H1 (cell line): ENCODE results near the gene UBE2I. TPM values are rescaled to one million over a fixed set of nuclear protein-coding genes. Genes with fewer than 3 reads are reported as not detected.

Source experiments
- CTCF ChIA-PET: fragments of 300-600 bp; sonication (Branson Sonifier 250); formaldehyde crosslinking; loops from one replicate; lab custom pipeline; 2021; ENCODE audit not compliant: partially characterized antibody; lab: Charles Lee
- POLR2A ChIA-PET: fragments of 300-600 bp; sonication (Branson Sonifier 250); formaldehyde crosslinking; loops from one replicate; lab custom pipeline; 2021; ENCODE audit warnings: inconsistent platforms; ENCODE audit not compliant: partially characterized antibody; lab: Charles Lee
- DNase-seq, 2 experiments: peaks; one replicate each; pipeline versions ENCODE4 v3.0.0 to v3.0.0-alpha.2; 2010 to 2022; ENCODE audit warnings: low spot score in 2 of 2, low read depth in 1 of 2, mixed read lengths in 1 of 2
- FAIRE-seq: peaks from 2 replicates; lab custom pipeline; 2011; peaks lifted over from hg19 to GRCh38; lab: Jason Lieb, UNC
- H2AFZ ChIP-seq: 2 replicates; pipeline ENCODE4 v1.8.1; 2012; ENCODE audit warnings: low read length, inconsistent platforms
- H2AK5ac ChIP-seq: 2 replicates; pipeline ENCODE4 v1.6.1; 2013; ENCODE audit warnings: low read depth, low read length
- H2BK120ac ChIP-seq: replicated peaks from 2 replicates; pipeline ENCODE3; 2013; ENCODE audit warnings: low read depth, low read length, inconsistent platforms
- H2BK12ac ChIP-seq: 2 replicates; pipeline ENCODE4 v1.6.1; 2013; ENCODE audit warnings: low read depth, low read length
- H2BK15ac ChIP-seq: 2 replicates; pipeline ENCODE4 v1.6.1; 2013; ENCODE audit warnings: low read length
- H2BK20ac ChIP-seq: 2 replicates; pipeline ENCODE4 v1.6.1; 2013; ENCODE audit warnings: low read length
- H2BK5ac ChIP-seq: 2 replicates; pipeline ENCODE4 v1.6.1; 2013; ENCODE audit warnings: low read depth, low read length
- H3K14ac ChIP-seq: 2 replicates; pipeline ENCODE4 v1.6.1; 2013; ENCODE audit warnings: inconsistent platforms; ENCODE audit not compliant: insufficient read length
- H3K18ac ChIP-seq: 2 replicates; pipeline ENCODE4 v1.6.1; 2013; ENCODE audit warnings: low read length; ENCODE audit errors: extremely low read depth
- H3K23ac ChIP-seq: 2 replicates; pipeline ENCODE4 v1.6.1; 2013; ENCODE audit warnings: inconsistent platforms; ENCODE audit not compliant: insufficient read length
- H3K23me2 ChIP-seq: 2 replicates; pipeline ENCODE4 v1.6.1; 2013; ENCODE audit warnings: low read depth, low read length
- H3K27ac ChIP-seq: 2 replicates; pipeline ENCODE4 v1.6.1; 2011; ENCODE audit warnings: low read depth, low read length, inconsistent platforms
- H3K27me3 ChIP-seq, 4 experiments: replicated peaks in 1 of 4; 1 replicate in 1 of 4; 2 replicates in 3 of 4; pipeline versions ENCODE4 v1.6.1 to v1.8.1; 2011 to 2013; ENCODE audit warnings: low read length in 3 of 4, mild to moderate bottlenecking in 3 of 4, inconsistent platforms in 2 of 4, mixed read lengths in 2 of 4, moderate library complexity in 1 of 4; ENCODE audit not compliant: control insufficient read depth in 3 of 4, insufficient read depth in 3 of 4; ENCODE audit errors: extremely low read depth in 1 of 4
- H3K36me3 ChIP-seq, 4 experiments: 2 replicates each; pipeline versions ENCODE4 v1.6.1 to v1.8.1; 2011 to 2013; ENCODE audit warnings: mild to moderate bottlenecking in 4 of 4, low read length in 3 of 4, moderate library complexity in 2 of 4, control low read depth in 1 of 4, inconsistent platforms in 1 of 4; ENCODE audit not compliant: insufficient read depth in 4 of 4, control insufficient read depth in 2 of 4
- H3K4ac ChIP-seq: replicated peaks from 2 replicates; pipeline ENCODE3; 2013; ENCODE audit warnings: low read length, low read depth, mixed read lengths, inconsistent platforms; ENCODE audit not compliant: insufficient read length
- H3K4me1 ChIP-seq, 4 experiments: replicated peaks in 1 of 4; 1 replicate in 1 of 4; 2 replicates in 3 of 4; pipeline versions ENCODE4 v1.6.1 to v1.8.1; 2011 to 2013; ENCODE audit warnings: low read length in 3 of 4, inconsistent platforms in 2 of 4, mixed read lengths in 1 of 4; ENCODE audit not compliant: insufficient read depth in 4 of 4, control insufficient read depth in 3 of 4
- H3K4me2 ChIP-seq, 2 experiments: 2 replicates each; pipeline versions ENCODE4 v1.6.1 to v1.8.1; 2011 to 2013; ENCODE audit warnings: low read depth in 2 of 2, low read length in 2 of 2, control low read depth in 1 of 2, inconsistent platforms in 1 of 2, mild to moderate bottlenecking in 1 of 2; ENCODE audit not compliant: insufficient read depth in 1 of 2
- H3K4me3 ChIP-seq, 4 experiments: fragments of 200-600, 300-600 bp in 1 of 4; sonication (generic), shearing (Covaris generic), sonication (Bioruptor Twin) in 1 of 4; 2 replicates each; pipeline versions ENCODE4 v1.5.1 to v1.8.1; 2011 to 2016; ENCODE audit warnings: low read length in 4 of 4, low read depth in 3 of 4, control low read depth in 2 of 4, inconsistent platforms in 2 of 4, mild to moderate bottlenecking in 2 of 4, mixed read lengths in 1 of 4, moderate library complexity in 1 of 4; ENCODE audit not compliant: insufficient read depth in 2 of 4; ENCODE audit errors: extremely low read depth in 1 of 4
- H3K56ac ChIP-seq: replicated peaks from 2 replicates; pipeline ENCODE3; 2013; ENCODE audit warnings: low read depth, mild to moderate bottlenecking, mixed read lengths, low read length, inconsistent platforms; ENCODE audit not compliant: insufficient read length
- H3K79me1 ChIP-seq: 2 replicates; pipeline ENCODE4 v1.6.1; 2013; ENCODE audit warnings: low read depth, low read length, control low read depth
- H3K79me2 ChIP-seq, 2 experiments: 2 replicates each; pipeline versions ENCODE4 v1.6.1 to v1.8.1; 2012 to 2013; ENCODE audit warnings: low read length in 2 of 2, mild to moderate bottlenecking in 2 of 2, inconsistent platforms in 1 of 2; ENCODE audit not compliant: insufficient read depth in 2 of 2, control insufficient read depth in 1 of 2
- H3K9ac ChIP-seq, 4 experiments: replicated peaks in 1 of 4; 1 replicate in 1 of 4; 2 replicates in 3 of 4; pipeline versions ENCODE4 v1.6.1 to v1.8.1; 2011 to 2013; ENCODE audit warnings: low read depth in 3 of 4, low read length in 3 of 4, control low read depth in 2 of 4, mild to moderate bottlenecking in 2 of 4, moderate library complexity in 2 of 4, inconsistent platforms in 1 of 4; ENCODE audit errors: extremely low read depth in 1 of 4
- H3K9me3 ChIP-seq, 2 experiments: 2 replicates each; pipeline versions ENCODE4 v1.6.1 to v1.8.1; 2012 to 2013; ENCODE audit warnings: mild to moderate bottlenecking in 2 of 2, moderate library complexity in 2 of 2, control low read depth in 1 of 2, inconsistent platforms in 1 of 2, low read depth in 1 of 2, low read length in 1 of 2, mixed read lengths in 1 of 2; ENCODE audit not compliant: insufficient read depth in 2 of 2
- H4K20me1 ChIP-seq, 2 experiments: replicated peaks in 1 of 2; 2 replicates each; pipeline versions ENCODE3 to v1.8.1; 2011 to 2013; ENCODE audit warnings: inconsistent platforms in 2 of 2, low read length in 2 of 2, mild to moderate bottlenecking in 1 of 2; ENCODE audit not compliant: insufficient read depth in 2 of 2, control insufficient read depth in 1 of 2
- H4K5ac ChIP-seq: 2 replicates; pipeline ENCODE4 v1.6.1; 2013; ENCODE audit warnings: low read length, low read depth, mixed read lengths, inconsistent platforms; ENCODE audit not compliant: insufficient read length
- H4K8ac ChIP-seq: 2 replicates; pipeline ENCODE4 v1.8.0; 2013; ENCODE audit warnings: mild to moderate bottlenecking, moderate library complexity, low read length, inconsistent platforms; ENCODE audit not compliant: insufficient read depth; ENCODE audit errors: extremely low read depth
- H4K91ac ChIP-seq: replicated peaks from 2 replicates; pipeline ENCODE3; 2013; ENCODE audit warnings: low read length, mixed read lengths, inconsistent platforms; ENCODE audit not compliant: insufficient read length
- CBX5 ChIP-seq: fragments of 300-800, 300-1000 bp; sonication (generic); IDR thresholded peaks from 2 replicates; pipeline ENCODE4 v1.7.1; 2016; ENCODE audit warnings: antibody characterized with exemption, low read length, low read depth
- CREB1 ChIP-seq: IDR thresholded peaks from 2 replicates; pipeline ENCODE4 v1.6.1; 2012; ENCODE audit warnings: inconsistent platforms
- GABPA ChIP-seq: IDR thresholded peaks from 2 replicates; pipeline ENCODE4 v1.6.1; 2011; ENCODE audit warnings: mild to moderate bottlenecking, low read length, moderate library complexity, borderline replicate concordance; ENCODE audit not compliant: insufficient read depth
- HDAC6 ChIP-seq: IDR thresholded peaks from one replicate; pipeline ENCODE4 v1.7.1; 2012; ENCODE audit warnings: low read depth, mild to moderate bottlenecking, inconsistent platforms, low read length, moderate library complexity
- KDM4A ChIP-seq: IDR thresholded peaks from one replicate; pipeline ENCODE4 v1.7.1; 2012; ENCODE audit warnings: low read depth, mild to moderate bottlenecking, moderate library complexity, low read length, inconsistent platforms; ENCODE audit not compliant: severe bottlenecking
- TAF1 ChIP-seq: IDR thresholded peaks from 2 replicates; pipeline ENCODE4 v1.6.1; 2011; ENCODE audit warnings: mild to moderate bottlenecking, low read depth, low read length
- WGBS, 2 experiments: shearing (Covaris generic) in 1 of 2; methylation state at CpG; one replicate each; pipeline versions ENCODE4 v1.1.6 to v1.1.7; 2013 to 2015; ENCODE audit warnings: low lambda C conversion rate in 2 of 2, mixed read lengths in 2 of 2, inconsistent platforms in 1 of 2, low coverage in 1 of 2, missing lambda C conversion rate in 1 of 2; ENCODE audit not compliant: insufficient replicate concordance in 2 of 2, insufficient coverage in 1 of 2, insufficient read length in 1 of 2; ENCODE audit errors: extremely low coverage in 1 of 2, missing lambda C conversion rate in 1 of 2; 5-methylcytosine and 5-hydroxymethylcytosine counted together
- polyA plus RNA-seq, 7 experiments: library from polyadenylated mRNA; depleted of rRNA in 3 of 7; stranded (reverse) in 5 of 7; unstranded in 2 of 7; fragments of >200 nt in 5 of 7; fragments of 200-250 nt in 2 of 7; gene quantifications; 1 replicate in 5 of 7; 2 replicates in 1 of 7; 4 replicates in 1 of 7; pipeline versions ENCODE4 v1.2.1 to v1.2.3, GENCODE V29; 2011 to 2013; ENCODE audit warnings: missing spikeins in 2 of 7, mixed read lengths in 2 of 7
- total RNA-seq: library from RNA; stranded (reverse); fragmentation: NEBNext Ultra II Directional; extraction: Animal tissue kit (Norgen Biotek cat#: 25700); gene quantifications from 2 replicates; pipeline ENCODE4 v1.2.1, GENCODE V29; 2021

UBE2I gene
- total and polyA plus RNA-seq, 2 of the 8 experiments (the other 6 are each of a cell fraction or from before 2014, with no cell fraction given): 148 to 268 TPM

DNA sequence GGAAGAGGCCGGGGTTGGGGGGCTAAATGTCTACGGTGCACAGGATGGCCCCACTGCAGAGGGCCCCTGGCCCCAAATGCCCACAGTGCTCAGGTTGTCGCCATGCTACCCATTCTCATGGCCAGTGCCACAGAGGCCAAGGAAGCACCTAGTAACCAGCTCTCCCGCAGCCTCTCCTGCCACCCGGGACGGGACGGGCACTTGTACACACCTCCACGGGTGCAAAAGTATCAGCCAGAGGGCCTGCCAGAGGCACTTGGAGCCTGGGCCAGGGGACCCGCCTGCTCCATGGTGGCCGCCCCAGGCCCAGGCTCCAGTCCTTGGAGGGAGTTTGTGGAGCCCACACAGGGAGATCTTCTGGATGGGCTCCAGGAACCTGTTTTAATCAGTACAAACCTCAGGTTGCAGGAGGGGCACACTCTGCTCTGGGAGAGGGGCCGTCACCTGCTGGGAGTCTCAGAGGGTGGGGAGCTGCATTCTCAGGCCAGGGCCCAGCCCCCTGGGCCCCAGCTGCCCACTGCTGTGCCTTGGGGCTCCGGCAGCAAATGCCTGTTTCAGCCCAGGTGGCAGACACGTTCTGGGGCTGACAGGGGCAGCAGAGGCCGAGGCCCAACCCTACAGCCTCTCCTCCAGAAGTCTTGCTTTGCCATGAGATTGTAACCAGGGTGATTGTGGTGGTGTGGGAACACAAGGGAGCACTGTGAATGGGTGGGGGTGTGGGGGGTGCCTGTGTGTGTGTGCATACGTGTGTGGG is 45.7 kb upstream of the UBE2I start:
- H3K4me3 ChIP-seq: no peak overlapping the region
- no peak overlapping the region for H3K4ac ChIP-seq
- no peak overlapping the region for H3K9ac ChIP-seq
- CTCF ChIA-PET: interaction anchor here (0.8 kb wide), 1 partner anchor 509 kb away, joined by 3 read pairs; the partner anchor contains the start of genes EME2 and MRPS34
- 83% methylated on average over 14 of the region's 15 CpGs; no CpG with 5 or more reads in 1 of the 2 experiments for WGBS, 2 experiments
- H2BK120ac ChIP-seq: no peak overlapping the region
- H3K79me2 ChIP-seq: no peaks in the 10 kb centered on the region
- no peak overlapping the region for H2BK20ac ChIP-seq
- H3K18ac ChIP-seq: no peak overlapping the region
- H3K23ac ChIP-seq: no peak overlapping the region
- H3K36me3 ChIP-seq: no peaks in the 10 kb centered on the region; a peak in 1 of 8 replicates
- H3K4me1 ChIP-seq: peaks cover 0 to 11% (median 8%) of the 10 kb centered on the region in 4 experiments; a peak in 6 of 7 replicates
- H3K56ac ChIP-seq: no peak overlapping the region
- no peak overlapping the region for H4K5ac ChIP-seq
- no peak for DNase-seq
- H2BK15ac ChIP-seq: 0 out of 2 replicates have a peak overlapping the region, but pooled peaks have one; percentile 20
- H2AK5ac ChIP-seq: no peak overlapping the region
- no peak for FAIRE-seq
- H3K27me3 ChIP-seq: peaks cover 0 to 28% (median 15%) of the 10 kb centered on the region in 4 experiments; a peak in 5 of 7 replicates
- H4K20me1 ChIP-seq: peaks cover 0 to 7% of the 10 kb centered on the region in 2 experiments
- no peak overlapping the region for H2BK12ac ChIP-seq
- H3K14ac ChIP-seq: no peak overlapping the region
- no peak overlapping the region for H3K4me2 ChIP-seq
- no peak for TF ChIP-seq HDAC6
- no peak for TF ChIP-seq CBX5
- no peak for TF ChIP-seq KDM4A
- TF ChIP-seq CREB1: no peak
- TF ChIP-seq GABPA: no peak
- no peak for TF ChIP-seq TAF1
- no peak overlapping the region for H3K27ac ChIP-seq
- H3K79me1 ChIP-seq: no peaks in the 10 kb centered on the region; the same call in 1 of the 2 replicates
- H3K23me2 ChIP-seq: peaks cover 3% of the 10 kb centered on the region; the same call in 1 of the 2 replicates
- H3K9me3 ChIP-seq: peaks cover 0 to 2% of the 10 kb centered on the region in 2 experiments; a peak in 2 of 4 replicates
- POLR2A ChIA-PET: interaction anchor here (0.8 to 1.7 kb wide), 2 partner anchors 63 to 157 kb away, joined by 3 to 5 read pairs; partner anchors contain the start of gene UQCC4
- no peak overlapping the region for H2BK5ac ChIP-seq
- H4K91ac ChIP-seq: no peak overlapping the region
- H4K8ac ChIP-seq: no peak overlapping the region
- no peak overlapping the region for H2AFZ ChIP-seq
